ENCODE data around the gene AMIGO3.
"Not testable (repeated sequence)": the region's sequence is repeated elsewhere in the genome, so short reads cannot be mapped to it uniquely, and the experiment has no call there.

Gene AMIGO3

GRCh38 chr3:49686769-49687423, 32.6 kb downstream of the AMIGO3 start:
- DNase-seq = not testable (repeated sequence)

GRCh38 chr3:49686346-49686745, 33.1 kb downstream of the AMIGO3 start:
- not testable (repeated sequence) for DNase-seq

GRCh38 chr3:49685846-49686245, 33.6 kb downstream of the AMIGO3 start:
- DNase-seq = not testable (repeated sequence)

GRCh38 chr3:49685103-49685502, 34.4 kb downstream of the AMIGO3 start:
- DNase-seq = not testable (repeated sequence)

- DNase-seq = not testable (repeated sequence)
These were observed 35.0 kb downstream of the AMIGO3 start for GRCh38 chr3:49684453-49684852.

- DNase-seq = no peak
These were observed 36.3 kb downstream of the AMIGO3 start for GRCh38 chr3:49683162-49683561.

GRCh38 chr3:49681543-49681942, 37.9 kb downstream of the AMIGO3 start:
- no peak for DNase-seq

- DNase-seq = no peak
These were observed 38.3 kb downstream of the AMIGO3 start for GRCh38 chr3:49681232-49681522.

- DNase-seq = no peak
These were observed 38.8 kb downstream of the AMIGO3 start for GRCh38 chr3:49680493-49681231.

GRCh38 chr3:49675912-49676311, 43.6 kb downstream of the AMIGO3 start:
- no peak for DNase-seq

GRCh38 chr3:49674497-49674983, 44.9 kb downstream of the AMIGO3 start:
- DNase-seq = no peak

- no peak for DNase-seq
These were observed 45.6 kb downstream of the AMIGO3 start, which contains the start of gene APEH for GRCh38 chr3:49673715-49674496. TSS of gene APEH (plus strand) at chr3:49674351. CDS start at chr3:49674402, 51 bp downstream.

- no peak for DNase-seq
These were observed 46.3 kb downstream of the AMIGO3 start for GRCh38 chr3:49673121-49673714.

GRCh38 chr3:49671291-49672288, 47.9 kb downstream of the AMIGO3 start:
- no peak for DNase-seq

- DNase-seq = no peak
These were observed 48.6 kb downstream of the AMIGO3 start for GRCh38 chr3:49670940-49671290.

- no peak for DNase-seq
These were observed 50.1 kb downstream of the AMIGO3 start for GRCh38 chr3:49669352-49669751.

GRCh38 chr3:49668861-49669260, 50.6 kb downstream of the AMIGO3 start:
- DNase-seq = no peak

GRCh38 chr3:49668414-49668797, 51.1 kb downstream of the AMIGO3 start:
- no peak for DNase-seq

- DNase-seq = no peak
These were observed 51.6 kb downstream of the AMIGO3 start for GRCh38 chr3:49667701-49668413.
